ENCODE results near the gene BAHCC1. TPM values are rescaled to one million over a fixed set of nuclear protein-coding genes. Genes with fewer than 3 reads are reported as not detected.

The BAHCC1 gene
- total RNA-seq, 2 donors from 2014 or later, result 41.2 to 69.6 TPM

GRCh38 chr17:81449351-81449750, 54.1 kb downstream of the BAHCC1 start:
- Histone ChIP-seq H3K36me3 (peaks cover 20% of the 10 kb centered on the region), H3K4me3 (no peak overlapping the region), H3K27ac (no peak overlapping the region), H3K27me3 (replicated peaks; ENCODE audit: insufficient read depth) (no peaks in the 10 kb centered on the region), H3K9me3 (no peaks in the 10 kb centered on the region), H3K4me1 (ENCODE audit: control insufficient read depth in 1 of 2, low read depth in 2 of 2) (no peaks in the 10 kb centered on the region)
- no peak for DNase-seq (ENCODE audit: low spot score)
- TF ChIP-seq, protein P1, sequence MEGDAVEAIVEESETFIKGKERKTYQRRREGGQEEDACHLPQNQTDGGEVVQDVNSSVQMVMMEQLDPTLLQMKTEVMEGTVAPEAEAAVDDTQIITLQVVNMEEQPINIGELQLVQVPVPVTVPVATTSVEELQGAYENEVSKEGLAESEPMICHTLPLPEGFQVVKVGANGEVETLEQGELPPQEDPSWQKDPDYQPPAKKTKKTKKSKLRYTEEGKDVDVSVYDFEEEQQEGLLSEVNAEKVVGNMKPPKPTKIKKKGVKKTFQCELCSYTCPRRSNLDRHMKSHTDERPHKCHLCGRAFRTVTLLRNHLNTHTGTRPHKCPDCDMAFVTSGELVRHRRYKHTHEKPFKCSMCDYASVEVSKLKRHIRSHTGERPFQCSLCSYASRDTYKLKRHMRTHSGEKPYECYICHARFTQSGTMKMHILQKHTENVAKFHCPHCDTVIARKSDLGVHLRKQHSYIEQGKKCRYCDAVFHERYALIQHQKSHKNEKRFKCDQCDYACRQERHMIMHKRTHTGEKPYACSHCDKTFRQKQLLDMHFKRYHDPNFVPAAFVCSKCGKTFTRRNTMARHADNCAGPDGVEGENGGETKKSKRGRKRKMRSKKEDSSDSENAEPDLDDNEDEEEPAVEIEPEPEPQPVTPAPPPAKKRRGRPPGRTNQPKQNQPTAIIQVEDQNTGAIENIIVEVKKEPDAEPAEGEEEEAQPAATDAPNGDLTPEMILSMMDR (IDR thresholded peaks at IDR 0.05), result no peak
- no peak for ATAC-seq (ENCODE audit: insufficient number of reproducible peaks, low FRiP score, low read depth)

DNA sequence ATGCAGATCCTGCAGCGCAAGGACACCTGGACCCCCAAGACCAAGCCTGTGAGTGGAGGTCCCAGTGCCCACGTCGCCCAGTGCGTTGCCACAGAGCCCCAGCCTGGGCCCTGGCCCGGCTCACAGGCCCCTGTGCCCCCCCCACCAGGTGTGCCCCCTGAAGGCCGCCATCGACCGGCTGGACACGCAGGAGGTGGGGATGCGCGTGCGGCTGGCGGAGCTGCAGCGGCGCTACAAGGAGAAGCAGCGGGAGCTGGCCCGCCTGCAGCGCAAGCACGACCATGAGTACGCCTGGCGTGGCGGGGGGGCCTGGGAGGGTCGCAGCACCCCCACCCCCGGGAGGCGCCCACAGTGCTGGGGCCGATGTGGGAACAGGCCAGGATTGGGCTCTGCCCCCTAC, 56.6 kb downstream of the BAHCC1 start:
- Histone ChIP-seq H3K4me1 (ENCODE audit: control insufficient read depth in 1 of 2, low read depth in 2 of 2) (no peaks in the 10 kb centered on the region), H3K27me3 (replicated peaks; ENCODE audit: insufficient read depth) (no peaks in the 10 kb centered on the region), H3K36me3 (peaks cover 17% of the 10 kb centered on the region), H3K9me3 (no peaks in the 10 kb centered on the region), H3K27ac (no peak overlapping the region), H3K4me3 (no peak overlapping the region)
- DNase-seq (ENCODE audit: low spot score), result no peak
- ATAC-seq (ENCODE audit: insufficient number of reproducible peaks, low FRiP score, low read depth), result no peak
- TF ChIP-seq, protein P1 (IDR thresholded peaks at IDR 0.05), result no peak

- Histone ChIP-seq H3K4me3 (no peak overlapping the region), H3K27me3 (replicated peaks; ENCODE audit: insufficient read depth) (no peaks in the 10 kb centered on the region), H3K36me3 (peaks cover 14% of the 10 kb centered on the region), H3K9me3 (no peaks in the 10 kb centered on the region), H3K27ac (no peak overlapping the region), H3K4me1 (ENCODE audit: control insufficient read depth in 1 of 2, low read depth in 2 of 2) (no peaks in the 10 kb centered on the region)
- TF ChIP-seq, protein P1 (IDR thresholded peaks at IDR 0.05), result no peak
- ATAC-seq (ENCODE audit: insufficient number of reproducible peaks, low FRiP score, low read depth) (no peak), DNase-seq (ENCODE audit: low spot score) (no peak)
These were observed 57.3 kb downstream of the BAHCC1 start for GRCh38 chr17:81452551-81452950.

DNA sequence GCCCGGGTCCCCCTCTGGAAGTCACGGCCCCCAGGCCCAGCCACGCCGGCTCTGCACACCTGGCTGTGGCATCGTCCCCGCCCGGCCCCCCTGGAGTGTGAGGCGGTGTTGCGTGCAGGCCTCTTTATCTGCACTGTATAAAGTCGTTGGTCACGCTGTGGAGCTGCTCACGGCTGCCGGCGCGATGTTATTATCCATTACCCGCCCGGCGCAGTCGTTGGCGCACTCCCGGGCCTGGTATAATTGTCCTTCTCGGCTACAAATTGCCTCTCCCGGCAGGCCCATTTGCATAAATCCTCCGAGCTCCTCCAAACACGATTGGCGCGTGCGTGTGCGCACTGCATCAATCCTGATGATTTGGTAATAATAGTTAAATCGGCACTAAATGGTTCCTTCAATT, 57.8 kb downstream of the BAHCC1 start:
- TF ChIP-seq, protein P1 (IDR thresholded peaks at IDR 0.05), result no peak
- H3K9me3 ChIP-seq, result no peaks in the 10 kb centered on the region
- peaks cover 9% of the 10 kb centered on the region for H3K36me3 ChIP-seq
- no peaks in the 10 kb centered on the region for H3K27me3 ChIP-seq (replicated peaks; ENCODE audit: insufficient read depth)
- no peak overlapping the region for H3K4me3 ChIP-seq
- ATAC-seq (ENCODE audit: insufficient number of reproducible peaks, low FRiP score, low read depth), result no peak
- no peaks in the 10 kb centered on the region for H3K4me1 ChIP-seq (ENCODE audit: control insufficient read depth in 1 of 2, low read depth in 2 of 2)
- DNase-seq (ENCODE audit: low spot score), result no peak
- no peak overlapping the region for H3K27ac ChIP-seq

- H3K4me3 ChIP-seq, result no peak overlapping the region
- ATAC-seq (ENCODE audit: insufficient number of reproducible peaks, low FRiP score, low read depth), result no peak
- no peaks in the 10 kb centered on the region for H3K4me1 ChIP-seq (ENCODE audit: control insufficient read depth in 1 of 2, low read depth in 2 of 2)
- no peaks in the 10 kb centered on the region for H3K9me3 ChIP-seq
- H3K27ac ChIP-seq, result no peak overlapping the region
- DNase-seq (ENCODE audit: low spot score), result no peak
- peaks cover 9% of the 10 kb centered on the region for H3K36me3 ChIP-seq
- H3K27me3 ChIP-seq (replicated peaks; ENCODE audit: insufficient read depth), result no peaks in the 10 kb centered on the region
- TF ChIP-seq, protein P1 (IDR thresholded peaks at IDR 0.05), result no peak
These were observed 58.5 kb downstream of the BAHCC1 start for GRCh38 chr17:81453712-81454111.
